ENCODE results near the gene HPCAL1.
"Not testable (repeated sequence)": the region's sequence is repeated elsewhere in the genome, so short reads cannot be mapped to it uniquely, and the experiment has no call there.

HPCAL1 gene

DNA sequence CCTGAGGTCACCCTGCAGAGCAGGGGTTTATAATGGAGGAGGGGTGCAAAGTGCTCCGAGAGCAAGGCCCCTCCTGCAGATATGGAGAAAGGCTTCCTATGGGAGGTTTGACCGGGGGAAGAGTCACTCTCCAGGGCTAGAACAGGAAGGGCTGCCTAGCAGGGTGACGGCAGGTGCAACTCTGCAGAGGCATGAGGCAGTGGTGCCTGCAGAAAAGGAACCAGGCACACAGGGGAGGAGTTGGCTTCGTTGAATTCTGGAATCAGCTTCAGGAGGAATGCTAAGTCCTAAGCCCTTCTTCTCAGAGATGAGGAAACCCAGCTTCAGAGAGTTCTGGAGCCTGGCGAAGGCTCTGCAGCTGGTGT lies 17.5 kb upstream of the HPCAL1 start:
- no peak for DNase-seq (ENCODE audit: low spot score)

DNA sequence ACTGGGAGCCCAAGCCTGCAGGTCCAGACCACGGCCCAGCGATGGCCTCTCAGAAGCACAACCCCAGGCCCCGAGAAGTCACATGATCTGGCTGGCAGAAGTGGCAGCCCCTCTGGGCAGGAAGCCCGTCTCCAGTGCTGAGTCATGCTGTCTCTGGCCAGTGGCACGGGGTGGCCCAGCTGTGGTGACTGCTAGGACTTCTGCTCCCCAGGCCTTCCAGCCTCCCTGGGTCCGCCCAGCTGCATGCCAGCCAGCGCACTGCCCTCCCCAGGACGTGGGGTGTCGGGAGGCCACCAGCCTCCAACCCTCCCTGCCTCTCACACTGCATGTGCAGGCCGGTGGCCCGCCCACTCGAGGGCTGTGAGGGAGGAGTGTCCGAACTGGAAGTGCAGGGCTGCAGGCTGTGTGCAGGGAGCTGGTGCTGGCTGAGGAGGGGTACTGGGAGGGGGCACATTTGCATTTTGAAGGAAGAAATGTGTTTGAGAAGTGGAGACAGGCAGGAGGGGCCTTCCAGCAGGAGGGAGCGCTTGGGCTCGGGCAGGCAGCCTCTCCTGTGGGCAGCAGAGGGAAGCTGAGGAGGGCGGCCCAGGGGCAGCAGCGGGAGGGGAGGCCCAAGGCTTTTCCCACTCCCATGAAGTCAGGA lies 17.0 kb upstream of the HPCAL1 start:
- no peak for DNase-seq (ENCODE audit: low spot score)

GRCh38 chr2:10286216-10287037 lies 16.3 kb upstream of the HPCAL1 start:
- DNase-seq (ENCODE audit: low spot score) = no peak

DNA sequence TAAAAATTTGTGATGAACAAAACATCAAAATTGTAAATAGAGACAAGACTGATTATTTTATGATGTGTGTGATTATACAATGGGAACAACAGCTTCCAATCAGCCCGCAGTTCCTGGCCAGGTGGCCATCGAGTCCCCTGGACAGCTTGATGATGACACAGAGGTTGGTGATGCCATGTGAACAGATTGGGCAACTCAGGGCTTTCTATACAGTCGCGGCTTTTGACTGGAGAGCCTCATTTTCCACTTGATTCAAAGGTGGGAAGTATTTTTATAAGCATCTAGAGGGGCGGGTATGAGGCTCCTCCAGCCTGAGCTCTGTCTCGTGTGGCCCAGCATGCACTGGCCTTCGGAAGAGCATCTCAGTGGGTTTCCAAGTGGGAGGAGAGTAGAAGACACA lies 14.9 kb upstream of the HPCAL1 start:
- DNase-seq (ENCODE audit: low spot score) = no peak

GRCh38 chr2:10288606-10289005 lies 14.1 kb upstream of the HPCAL1 start:
- DNase-seq (ENCODE audit: low spot score) = no peak

DNA sequence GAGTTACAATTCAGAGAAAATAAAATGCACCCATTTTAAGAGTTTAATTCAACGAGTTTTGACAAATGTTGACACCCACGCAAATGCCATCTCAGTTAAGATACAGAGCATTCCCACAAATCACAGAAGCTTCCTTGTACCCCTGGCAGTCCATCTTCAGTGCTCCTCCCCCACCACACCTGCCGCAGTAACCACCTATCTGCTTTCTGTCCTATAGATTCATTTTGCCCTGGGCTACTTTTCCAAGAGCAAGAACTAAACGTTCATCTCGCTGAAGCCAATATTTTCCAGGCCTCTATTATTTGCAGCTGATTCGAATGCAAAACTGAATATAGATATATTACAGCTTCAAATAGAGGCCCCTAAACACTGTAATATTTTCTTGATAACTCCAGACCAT lies 13.4 kb upstream of the HPCAL1 start:
- DNase-seq (ENCODE audit: low spot score) = no peak

- no peak for DNase-seq (ENCODE audit: low spot score)
These were observed 12.8 kb upstream of the HPCAL1 start for GRCh38 chr2:10289891-10290290.

- DNase-seq (ENCODE audit: low spot score) = not testable (repeated sequence)
These were observed 11.3 kb upstream of the HPCAL1 start for GRCh38 chr2:10291376-10291775.

- no peak for DNase-seq (ENCODE audit: low spot score)
These were observed 10.7 kb upstream of the HPCAL1 start for GRCh38 chr2:10292033-10292432.

GRCh38 chr2:10293603-10294002 lies 9.1 kb upstream of the HPCAL1 start:
- no peak for DNase-seq (ENCODE audit: low spot score)

- DNase-seq (ENCODE audit: low spot score) = no peak
These were observed 8.6 kb upstream of the HPCAL1 start for GRCh38 chr2:10294077-10294476.

DNA sequence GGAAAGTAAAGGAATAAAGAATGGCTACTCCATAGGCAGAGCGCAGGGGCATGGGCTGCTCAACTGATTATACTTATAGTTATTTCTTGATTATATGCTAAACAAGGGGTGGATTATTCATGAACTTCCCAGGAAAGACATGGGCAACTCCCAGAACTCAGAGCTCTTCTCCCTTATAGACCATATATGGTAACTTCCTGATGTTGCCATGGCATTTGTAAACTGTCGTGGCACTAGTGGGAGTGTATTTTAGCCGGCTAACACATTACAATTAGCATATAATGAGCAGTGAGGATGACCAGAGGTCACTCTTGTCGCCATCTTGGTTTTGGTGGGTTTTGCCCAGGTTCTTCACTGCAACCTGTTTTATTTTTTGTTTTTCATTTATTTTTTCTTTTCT lies 7.1 kb upstream of the HPCAL1 start:
- not testable (repeated sequence) for DNase-seq (ENCODE audit: low spot score)

GRCh38 chr2:10296142-10296541 lies 6.6 kb upstream of the HPCAL1 start:
- no peak for DNase-seq (ENCODE audit: low spot score)

GRCh38 chr2:10297191-10297830 lies 5.4 kb upstream of the HPCAL1 start:
- DNase-seq (ENCODE audit: low spot score) = no peak

GRCh38 chr2:10297959-10298531 lies 4.7 kb upstream of the HPCAL1 start:
- no peak for DNase-seq (ENCODE audit: low spot score)

DNA sequence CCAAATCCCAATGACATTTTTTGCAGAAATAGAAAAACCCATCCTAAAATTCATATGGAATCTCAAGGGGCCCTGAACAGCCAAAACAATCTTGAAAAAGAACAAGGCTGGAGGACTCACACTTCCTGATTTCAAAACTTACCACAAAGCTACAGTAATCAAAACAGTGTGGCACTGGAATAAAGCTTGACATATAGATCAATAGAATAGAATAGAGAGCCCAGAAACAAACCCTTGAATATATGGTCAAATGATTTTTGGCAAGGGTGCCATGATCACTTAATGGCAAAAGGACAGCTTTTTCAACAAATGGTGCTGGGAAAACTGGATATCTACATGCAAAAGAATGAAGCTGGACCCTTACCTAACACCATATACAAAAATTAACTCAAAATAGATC lies 3.9 kb upstream of the HPCAL1 start:
- not testable (repeated sequence) for DNase-seq (ENCODE audit: low spot score)

DNA sequence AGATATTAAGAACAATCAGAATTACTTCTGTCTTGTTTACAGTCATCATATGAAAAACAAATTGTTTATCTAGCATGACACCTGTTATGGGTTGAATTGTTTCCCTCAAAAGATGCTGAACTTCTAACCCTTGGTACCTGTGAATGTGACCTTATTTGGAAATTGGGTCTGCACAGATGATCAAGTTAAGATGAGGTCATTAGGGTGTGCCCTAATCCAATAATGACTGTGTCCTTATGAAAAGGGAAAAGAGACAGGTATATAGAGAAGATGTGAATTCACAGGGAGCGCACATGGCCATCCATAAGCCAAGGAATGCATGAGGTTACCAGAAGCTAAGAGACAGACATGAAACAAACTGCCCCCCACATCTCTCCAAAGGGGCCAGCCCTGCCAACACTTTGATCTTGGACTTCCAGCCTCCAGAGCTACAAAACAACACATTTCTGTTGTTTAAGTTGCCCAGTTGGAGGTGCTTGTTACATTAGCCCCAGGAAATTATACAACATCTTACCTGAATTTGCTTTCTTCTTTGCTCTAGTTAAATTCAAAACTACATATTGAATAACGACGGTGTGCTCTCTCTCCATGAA lies 2.3 kb upstream of the HPCAL1 start:
- DNase-seq (ENCODE audit: low spot score) = no peak

DNA sequence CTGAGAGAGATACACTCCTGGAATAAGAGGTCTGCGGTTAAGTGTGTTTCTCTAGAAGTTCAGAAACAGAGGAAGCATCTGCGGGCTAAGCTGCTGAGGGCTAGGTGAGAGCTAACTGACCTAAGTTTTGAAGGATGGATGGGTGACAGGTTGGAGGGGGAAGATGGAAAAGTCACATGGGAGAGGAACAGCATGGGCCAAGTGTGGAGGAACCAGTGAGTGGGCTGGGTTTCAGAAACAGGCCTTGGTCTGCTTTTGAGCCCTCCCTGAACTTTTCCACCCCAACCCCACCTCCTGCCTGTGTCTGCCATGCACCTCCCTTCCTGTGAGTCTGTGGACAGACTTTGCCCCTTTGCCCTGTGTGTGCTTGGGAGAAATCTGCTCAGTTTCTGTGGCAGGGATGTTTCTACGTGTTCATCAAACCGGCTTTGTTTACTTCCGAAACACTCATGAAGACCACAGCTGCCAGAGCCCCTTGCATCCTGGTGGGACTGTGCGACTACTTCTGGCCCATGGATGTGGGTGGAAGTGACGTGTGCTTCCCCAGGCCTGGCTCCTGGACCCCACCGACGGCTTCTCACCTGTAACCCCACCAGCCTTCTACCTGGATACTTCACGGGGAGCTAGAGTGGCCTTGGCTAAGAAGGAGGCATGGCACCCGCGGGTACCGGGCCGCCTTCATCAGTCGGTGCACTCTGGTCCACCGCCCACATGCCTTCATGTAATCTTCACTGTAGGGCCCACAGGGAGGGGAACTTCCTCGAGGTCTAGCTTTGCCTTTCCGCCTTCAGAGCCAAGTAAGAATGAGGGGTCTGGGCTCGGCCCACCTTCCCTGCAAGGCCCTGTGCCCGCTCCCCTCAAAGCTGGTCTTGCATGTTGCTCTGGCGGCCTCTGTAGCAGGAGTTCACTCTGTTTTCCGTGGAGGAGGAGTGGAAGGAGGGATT lies 1.4 kb upstream of the HPCAL1 start:
- DNase-seq (ENCODE audit: low spot score) = no peak

GRCh38 chr2:10301941-10302478 lies 694 bp upstream of the HPCAL1 start:
- no peak for DNase-seq (ENCODE audit: low spot score)

GRCh38 chr2:10303181-10303693 lies 533 bp downstream of the HPCAL1 start:
- DNase-seq (ENCODE audit: low spot score) = no peak

Data from hematopoietic multipotent progenitor cell treated with erythropoietin and hydrocortisone succinate and interleukin-3 and kit ligand, for 17 days (in vitro differentiated cells).